HepG2 (cell line): Measurements from ENCODE around the gene HELZ. TPM values are rescaled to one million over a fixed set of nuclear protein-coding genes. Genes with fewer than 3 reads are reported as not detected.

Source experiments
- IKZF1 ChIP-seq: fragments of 450-650 bp; IDR thresholded peaks from 2 replicates; pipeline ENCODE4 v1.7.1; 2016
- MTA1 ChIP-seq: sonication (generic); formaldehyde crosslinking; IDR thresholded peaks from 2 replicates; pipeline ENCODE4 v1.4.0; 2020; ENCODE audit warnings: missing genetic modification reagents, mild to moderate bottlenecking, borderline replicate concordance
- PRDM15 ChIP-seq: sonication (generic); formaldehyde crosslinking; IDR thresholded peaks from 2 replicates; pipeline ENCODE4 v1.4.0; 2020; ENCODE audit warnings: missing genetic modification reagents
- PTBP1 ChIP-seq: fragments of 200-400 bp; formaldehyde crosslinking; IDR thresholded peaks from 2 replicates; pipeline ENCODE4 v1.6.1; 2018; ENCODE audit warnings: low read length, low read depth; ENCODE audit not compliant: poor library complexity, severe bottlenecking
- RCOR2 ChIP-seq: IDR thresholded peaks from 2 replicates; pipeline ENCODE4 v1.6.1; 2016; ENCODE audit warnings: missing biosample characterization, missing genetic modification reagents
- SAP130 ChIP-seq: IDR thresholded peaks from 2 replicates; pipeline ENCODE4 v1.6.1; 2016; ENCODE audit warnings: low read depth
- SRY ChIP-seq: sonication (generic); formaldehyde crosslinking; IDR thresholded peaks from 2 replicates; pipeline ENCODE4 v1.8.0; 2022; ENCODE audit warnings: mild to moderate bottlenecking, missing genetic modification reagents
- THAP9 ChIP-seq: sonication (generic); formaldehyde crosslinking; IDR thresholded peaks from 2 replicates; pipeline ENCODE4; 2020; ENCODE audit warnings: missing genetic modification reagents, mild to moderate bottlenecking, borderline replicate concordance
- TP53 ChIP-seq: sonication (generic); formaldehyde crosslinking; conservative IDR thresholded peaks from 2 replicates; pipeline ENCODE4 v1.4.0; 2020; ENCODE audit warnings: missing genetic modification reagents
- ZBTB39 ChIP-seq: sonication (generic); formaldehyde crosslinking; IDR thresholded peaks from 2 replicates; pipeline ENCODE4 v1.5.0; 2020; ENCODE audit warnings: missing genetic modification reagents
- ZNF160 ChIP-seq: sonication (generic); formaldehyde crosslinking; IDR thresholded peaks from 2 replicates; pipeline ENCODE4 v1.8.0; 2022; ENCODE audit warnings: mild to moderate bottlenecking, inconsistent platforms, missing genetic modification reagents
- ZNF235 ChIP-seq: sonication (generic); formaldehyde crosslinking; IDR thresholded peaks from 2 replicates; pipeline ENCODE4 v1.8.1; 2023; ENCODE audit warnings: mild to moderate bottlenecking, missing genetic modification reagents, borderline replicate concordance
- ZNF354B ChIP-seq: sonication (generic); formaldehyde crosslinking; IDR thresholded peaks from 2 replicates; pipeline ENCODE4 v1.8.0; 2022; ENCODE audit warnings: mild to moderate bottlenecking, missing genetic modification reagents
- ZNF547 ChIP-seq: sonication (generic); formaldehyde crosslinking; IDR thresholded peaks from 2 replicates; pipeline ENCODE4 v1.5.1; 2020; ENCODE audit warnings: mild to moderate bottlenecking, missing genetic modification reagents
- ZNF549 ChIP-seq: sonication (generic); formaldehyde crosslinking; IDR thresholded peaks from 2 replicates; pipeline ENCODE4 v1.5.0; 2020; ENCODE audit warnings: missing genetic modification reagents
- ZNF564 ChIP-seq: sonication (generic); formaldehyde crosslinking; IDR thresholded peaks from 2 replicates; pipeline ENCODE4 v1.8.1; 2023; ENCODE audit warnings: mild to moderate bottlenecking, missing genetic modification reagents
- ZNF598 ChIP-seq: sonication (generic); formaldehyde crosslinking; IDR thresholded peaks from 2 replicates; pipeline ENCODE4 v1.5.1; 2020; ENCODE audit warnings: mild to moderate bottlenecking, missing genetic modification reagents, borderline replicate concordance
- ZNF770 ChIP-seq: sonication (generic); formaldehyde crosslinking; IDR thresholded peaks from 2 replicates; pipeline ENCODE4 v1.5.0; 2020; ENCODE audit warnings: mild to moderate bottlenecking, missing genetic modification reagents
- polyA plus RNA-seq, 8 experiments: library from polyadenylated mRNA; depleted of rRNA in 3 of 8; stranded (reverse) in 7 of 8; unstranded in 1 of 8; fragments of >200 nt; fragmentation: Illumina TruSeq in 4 of 8; extraction: Trizol in 4 of 8; gene quantifications; 2 replicates each; pipeline versions ENCODE4 v1.2.1 to v1.2.3, GENCODE V29; 2011 to 2016; ENCODE audit warnings: low read depth in 4 of 8, missing spikeins in 1 of 8, mixed read lengths in 1 of 8; ENCODE audit not compliant: insufficient read depth in 1 of 8
- total RNA-seq, 5 experiments: library from RNA; depleted of rRNA; stranded (reverse); fragments of >200 nt; fragmentation: Illumina TruSeq; extraction: Trizol; gene quantifications; 2 replicates each; pipeline ENCODE4 v1.2.3, GENCODE V29; 2016; ENCODE audit warnings: low read depth in 1 of 5

Gene HELZ
- total and polyA plus RNA-seq, 2 of the 13 experiments (the other 11 are each of a cell fraction or from before 2014, with no cell fraction given), result 35.3 to 52.4 TPM

- peak; percentile 84 for TF ChIP-seq PRDM15 (CRISPR knock-in tag)
- TF ChIP-seq SAP130 (CRISPR knock-in tag), result peak; percentile 60
- TF ChIP-seq ZNF770 (CRISPR knock-in tag), result peak; percentile 56; the same call in 1 of the 2 replicates
- TF ChIP-seq ZNF160 (CRISPR knock-in tag), result no peak; the same call in 1 of the 2 replicates
- TF ChIP-seq TP53 (CRISPR knock-in tag), result peak; percentile 2
- TF ChIP-seq ZBTB39, result 0 out of 2 replicates have a peak, but pooled peaks have one; percentile 47
- TF ChIP-seq IKZF1, result no peak
- 0 out of 2 replicates have a peak, but pooled peaks have one; percentile 0 for TF ChIP-seq ZNF549 (CRISPR knock-in tag)
- peak; percentile 52; the same call in 1 of the 2 replicates for TF ChIP-seq ZNF564
- peak; percentile 23; the same call in 1 of the 2 replicates for TF ChIP-seq THAP9 (CRISPR knock-in tag)
- TF ChIP-seq ZNF354B (CRISPR knock-in tag), result no peak
- TF ChIP-seq ZNF598 (CRISPR knock-in tag), result no peak
- no peak for TF ChIP-seq RCOR2 (CRISPR knock-in tag)
- TF ChIP-seq MTA1 (CRISPR knock-in tag), result peak; percentile 57; the same call in 1 of the 2 replicates
- peak; percentile 73; the same call in 1 of the 2 replicates for TF ChIP-seq ZNF235 (CRISPR knock-in tag)
- 0 out of 2 replicates have a peak, but pooled peaks have one; percentile 6 for TF ChIP-seq ZNF547 (CRISPR knock-in tag)
- peak; percentile 95 for TF ChIP-seq PTBP1
- TF ChIP-seq SRY (CRISPR knock-in tag), result peak; percentile 7; the same call in 1 of the 2 replicates
Observed at GRCh38 chr17:67245694-67246402, 852 bp upstream of the HELZ start (continued).
